Endothelial cell of umbilical vein (primary cell): ENCODE measurements around the gene IBA57. TPM values are rescaled to one million over a fixed set of nuclear protein-coding genes. Genes with fewer than 3 reads are reported as not detected.

ENCODE experiments used
- BruUV-seq: library from RNA; stranded (reverse); fragments of 400-500 nt; replicated peaks from 2 replicates; lab custom pipeline; 2021; lab: Mats Ljungman, UMichigan
- CTCF ChIA-PET: fragments of 300-600, 350-600 bp; sonication (Branson Sonifier 250); formaldehyde crosslinking; loops from one replicate; lab custom pipeline; 2021; ENCODE audit warnings: antibody characterized with exemption, inconsistent platforms; lab: Charles Lee
- POLR2A ChIA-PET: fragments of 300-600, 350-600 bp; sonication (Branson Sonifier 250); formaldehyde crosslinking; loops from one replicate; lab custom pipeline; 2021; ENCODE audit warnings: antibody characterized with exemption, inconsistent platforms; lab: Charles Lee
- DNase-seq: peaks from one replicate; pipeline ENCODE4 v3.0.0-alpha.2; 2011; ENCODE audit warnings: low read depth, low spot score
- FAIRE-seq: peaks from 2 replicates; lab custom pipeline; 2011; peaks lifted over from hg19 to GRCh38; lab: Jason Lieb, UNC
- H2AFZ ChIP-seq: 2 replicates; pipeline ENCODE4 v1.6.0; 2012; ENCODE audit warnings: low read depth, low read length, control low read depth, inconsistent platforms
- H3K27ac ChIP-seq: 2 replicates; pipeline ENCODE4 v1.5.1; 2011; ENCODE audit warnings: low read depth, mild to moderate bottlenecking, control low read depth, low read length, moderate library complexity; ENCODE audit not compliant: insufficient read depth
- H3K27me3 ChIP-seq, 2 experiments: 2 replicates each; pipeline versions ENCODE4 v1.6.0 to v1.6.1; 2011; ENCODE audit warnings: low read length in 2 of 2, mixed read lengths in 1 of 2; ENCODE audit not compliant: control insufficient read depth in 2 of 2, insufficient read depth in 2 of 2
- H3K36me3 ChIP-seq, 2 experiments: 2 replicates in 1 of 2; 3 replicates in 1 of 2; pipeline ENCODE4 v1.5.1; 2011; ENCODE audit warnings: low read length in 2 of 2, mild to moderate bottlenecking in 1 of 2, moderate library complexity in 1 of 2; ENCODE audit not compliant: control insufficient read depth in 2 of 2, insufficient read depth in 2 of 2; ENCODE audit errors: extremely low read depth in 1 of 2
- H3K4me1 ChIP-seq: 3 replicates; pipeline ENCODE4 v1.5.1; 2011; ENCODE audit warnings: mild to moderate bottlenecking, low read length; ENCODE audit not compliant: control insufficient read depth, insufficient read depth; ENCODE audit errors: extremely low read depth
- H3K4me2 ChIP-seq: 2 replicates; pipeline ENCODE4 v1.6.1; 2011; ENCODE audit warnings: low read length, control low read depth, mixed read lengths; ENCODE audit not compliant: insufficient read depth
- H3K4me3 ChIP-seq, 3 experiments: fragments of 200-600 bp in 1 of 3; sonication (generic), shearing (Covaris generic) in 1 of 3; replicated peaks in 1 of 3; 2 replicates each; pipeline ENCODE4 v1.5.1; 2011 to 2016; ENCODE audit warnings: control low read depth in 3 of 3, low read length in 3 of 3, mild to moderate bottlenecking in 2 of 3, inconsistent platforms in 1 of 3, low read depth in 1 of 3, moderate library complexity in 1 of 3; ENCODE audit not compliant: insufficient read depth in 1 of 3
- H3K79me2 ChIP-seq: 2 replicates; pipeline ENCODE4 v1.6.0; 2012; ENCODE audit warnings: low read length, inconsistent platforms; ENCODE audit not compliant: control insufficient read depth, insufficient read depth
- H3K9ac ChIP-seq: replicated peaks from 2 replicates; pipeline ENCODE3; 2011; ENCODE audit warnings: low read length, control low read depth; ENCODE audit not compliant: insufficient read depth; ENCODE audit errors: extremely low read depth
- H3K9me1 ChIP-seq: replicated peaks from 3 replicates; pipeline ENCODE4 v1.6.0; 2011; ENCODE audit warnings: mild to moderate bottlenecking, low read length; ENCODE audit not compliant: control insufficient read depth, insufficient read depth; ENCODE audit errors: extremely low read depth
- H3K9me3 ChIP-seq: replicated peaks from 2 replicates; pipeline ENCODE4 v1.5.1; 2012; ENCODE audit warnings: low read length, inconsistent platforms; ENCODE audit not compliant: control insufficient read depth, insufficient read depth
- H4K20me1 ChIP-seq: replicated peaks from 2 replicates; pipeline ENCODE3; 2011; ENCODE audit warnings: mild to moderate bottlenecking, low read length; ENCODE audit not compliant: control insufficient read depth, insufficient read depth; ENCODE audit errors: extremely low read depth
- EZH2 ChIP-seq: IDR thresholded peaks from 2 replicates; pipeline ENCODE4 v1.6.1; 2012; ENCODE audit warnings: borderline replicate concordance, low read depth, mild to moderate bottlenecking, moderate library complexity, low read length, inconsistent platforms; ENCODE audit not compliant: severe bottlenecking
- FOS ChIP-seq: IDR thresholded peaks from 2 replicates; pipeline ENCODE4 v1.6.1; 2011; ENCODE audit warnings: mild to moderate bottlenecking, low read length, moderate library complexity, borderline replicate concordance; ENCODE audit not compliant: insufficient read depth
- GATA2 ChIP-seq: IDR thresholded peaks from 2 replicates; pipeline ENCODE4 v1.7.0; 2011; ENCODE audit warnings: low read depth, mild to moderate bottlenecking, moderate library complexity, mixed read lengths, low read length; ENCODE audit not compliant: insufficient read length, insufficient read depth
- MAX ChIP-seq: IDR thresholded peaks from 2 replicates; pipeline ENCODE4 v1.6.1; 2011; ENCODE audit not compliant: insufficient read depth, insufficient read length
- POLR2AphosphoS5 ChIP-seq: IDR thresholded peaks from 2 replicates; pipeline ENCODE4 v1.6.1; 2012; ENCODE audit warnings: low read depth, mild to moderate bottlenecking, control low read depth, low read length, moderate library complexity; ENCODE audit not compliant: insufficient read depth
- dilution Hi-C: fragments of 300-500 bp; cut with MboI; formaldehyde crosslinking; loops from one replicate; pipeline ENCODE4 v1.15.0; 2019; ENCODE audit warnings: low sequenced_read_pairs; ENCODE audit not compliant: extremely low pct_ligation_motif_present
- intact Hi-C: fragments of 100-400 bp; cut with micrococcal nuclease; formaldehyde crosslinking; loops from one replicate; pipeline ENCODE4 v1.10.0; 2022
- polyA plus RNA-seq, 4 experiments: library from polyadenylated mRNA; depleted of rRNA in 3 of 4; stranded (reverse) in 3 of 4; unstranded in 1 of 4; fragments of >200 nt; gene quantifications; 2 replicates each; pipeline versions ENCODE4 v1.2.1 to v1.2.3, GENCODE V29; 2011 to 2012; ENCODE audit warnings: missing spikeins in 1 of 4
- total RNA-seq: library from RNA; stranded (reverse); gene quantifications from 2 replicates; pipeline ENCODE4 v1.2.3, GENCODE V29; 2021
- TF ChIP-seq, protein P1 (sequence below), 2 donors: IDR thresholded peaks; 1 replicate in 1 of 2; 2 replicates in 1 of 2; pipeline ENCODE4 v1.5.1; 2011; ENCODE audit warnings: low read length in 2 of 2, mild to moderate bottlenecking in 2 of 2, moderate library complexity in 2 of 2, control low read depth in 1 of 2, inconsistent platforms in 1 of 2, low read depth in 1 of 2; ENCODE audit not compliant: insufficient read depth in 1 of 2; ENCODE audit errors: extremely low read depth in 1 of 2

The IBA57 gene
- total and polyA plus RNA-seq, 2 donors (not counting 3 experiments of a cell fraction or from before 2014, with no cell fraction given) = 3.4 to 7.7 TPM

GRCh38 chr1:228182296-228183030 lies 16.9 kb downstream of the IBA57 start:
- Histone ChIP-seq H4K20me1 (no peaks in the 10 kb centered on the region), H3K27ac (no peak overlapping the region), H3K9me3 (no peaks in the 10 kb centered on the region), H3K27me3 (no peaks in the 10 kb centered on the region), H3K4me1 (no peaks in the 10 kb centered on the region), H3K4me2 (no peak overlapping the region), H3K36me3 (no peaks in the 10 kb centered on the region), H3K79me2 (no peaks in the 10 kb centered on the region), H2AFZ (no peak overlapping the region), H3K9me1 (no peaks in the 10 kb centered on the region), H3K9ac (no peak overlapping the region), H3K4me3 (no peak overlapping the region)
- no TSS peak for BruUV-seq
- ChIA-PET POLR2A (no interaction called here), CTCF (no interaction called here)
- DNase-seq (no peak), FAIRE-seq (no peak)
- intact Hi-C loops = no loop called here
- TF ChIP-seq POLR2AphosphoS5 (no peak), MAX (no peak), GATA2 (no peak), EZH2 (no peak), FOS (no peak)
- TF ChIP-seq, protein P1, sequence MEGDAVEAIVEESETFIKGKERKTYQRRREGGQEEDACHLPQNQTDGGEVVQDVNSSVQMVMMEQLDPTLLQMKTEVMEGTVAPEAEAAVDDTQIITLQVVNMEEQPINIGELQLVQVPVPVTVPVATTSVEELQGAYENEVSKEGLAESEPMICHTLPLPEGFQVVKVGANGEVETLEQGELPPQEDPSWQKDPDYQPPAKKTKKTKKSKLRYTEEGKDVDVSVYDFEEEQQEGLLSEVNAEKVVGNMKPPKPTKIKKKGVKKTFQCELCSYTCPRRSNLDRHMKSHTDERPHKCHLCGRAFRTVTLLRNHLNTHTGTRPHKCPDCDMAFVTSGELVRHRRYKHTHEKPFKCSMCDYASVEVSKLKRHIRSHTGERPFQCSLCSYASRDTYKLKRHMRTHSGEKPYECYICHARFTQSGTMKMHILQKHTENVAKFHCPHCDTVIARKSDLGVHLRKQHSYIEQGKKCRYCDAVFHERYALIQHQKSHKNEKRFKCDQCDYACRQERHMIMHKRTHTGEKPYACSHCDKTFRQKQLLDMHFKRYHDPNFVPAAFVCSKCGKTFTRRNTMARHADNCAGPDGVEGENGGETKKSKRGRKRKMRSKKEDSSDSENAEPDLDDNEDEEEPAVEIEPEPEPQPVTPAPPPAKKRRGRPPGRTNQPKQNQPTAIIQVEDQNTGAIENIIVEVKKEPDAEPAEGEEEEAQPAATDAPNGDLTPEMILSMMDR (IDR thresholded peaks at IDR 0.05; ENCODE audit: extremely low read depth in 1 of 2, insufficient read depth in 1 of 2, low read depth in 1 of 2, low read length in 2 of 2) = no peak
- dilution Hi-C loops = loop anchor here (10.0 kb wide), 1 partner anchor 58 kb away; no protein-coding TSS in a partner anchor
